ENCODE measurements around the gene SETD2.
"Not testable (repeated sequence)": the region's sequence is repeated elsewhere in the genome, so short reads cannot be mapped to it uniquely, and the experiment has no call there.

SETD2 gene

GRCh38 chr3:47026432-47026831, 137.5 kb downstream of the SETD2 start:
- DNase-seq, result not testable (repeated sequence)

DNA sequence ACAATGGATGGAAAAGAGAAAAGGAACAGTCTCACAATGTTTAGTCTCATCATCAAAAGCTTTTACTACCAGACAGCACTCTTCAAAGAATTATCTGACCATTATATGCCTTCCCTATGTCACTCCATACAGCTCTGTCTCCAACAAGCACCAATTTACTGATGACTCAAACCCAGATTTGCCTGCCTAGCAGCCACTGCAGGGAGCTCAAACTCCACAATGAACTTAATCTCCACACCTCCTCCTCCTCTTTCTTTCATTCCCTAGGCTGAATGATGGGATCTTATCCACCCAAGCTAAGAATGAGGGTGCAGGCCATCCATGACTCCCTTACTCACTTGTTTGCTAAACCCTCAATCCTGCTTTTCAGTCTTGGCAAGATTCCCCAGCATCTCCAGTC, 139.0 kb downstream of the SETD2 start:
- no peak for DNase-seq

DNA sequence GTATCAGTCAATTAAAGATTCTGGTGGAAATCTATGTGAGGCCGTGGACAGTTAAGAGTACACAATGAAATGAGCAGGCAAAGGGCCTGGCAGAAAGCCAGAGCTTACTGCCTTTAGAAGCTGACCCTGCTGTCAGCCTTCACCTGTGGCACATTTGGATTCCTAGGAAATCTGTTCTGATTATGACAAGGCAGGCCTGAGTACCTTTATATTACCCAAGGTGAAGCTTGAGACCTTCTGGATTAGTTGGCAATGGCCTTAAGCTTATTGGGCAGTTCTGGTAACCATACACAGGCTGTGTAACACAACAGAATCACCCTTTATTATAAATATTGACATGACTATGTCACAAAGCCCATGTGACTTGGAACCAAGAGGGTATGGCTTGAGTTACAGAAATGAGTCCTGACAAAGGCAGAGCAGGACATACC, 141.3 kb downstream of the SETD2 start:
- no peak for DNase-seq

GRCh38 chr3:47020311-47020710, 143.6 kb downstream of the SETD2 start:
- DNase-seq, result no peak

- DNase-seq, result no peak
Measured at GRCh38 chr3:47019201-47019600, 144.7 kb downstream of the SETD2 start.

DNA sequence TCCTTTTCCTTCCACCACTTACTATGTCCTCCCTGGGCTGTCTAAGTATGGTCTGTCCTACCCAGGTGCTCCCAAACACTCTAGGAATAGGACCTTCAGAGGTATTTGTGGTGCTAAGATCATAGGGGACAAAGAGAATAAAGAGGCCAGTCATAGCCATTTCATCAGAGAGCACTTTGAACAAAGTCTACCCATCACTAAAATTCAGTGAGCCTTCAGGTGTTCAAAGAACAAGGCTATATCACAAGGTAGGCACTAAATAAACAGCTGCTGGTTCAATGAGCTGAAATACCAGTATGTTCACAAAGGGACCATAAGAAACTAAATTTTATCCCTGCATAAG, 145.7 kb downstream of the SETD2 start:
- DNase-seq, result no peak

GRCh38 chr3:47017504-47018268, 146.2 kb downstream of the SETD2 start:
- DNase-seq, result no peak

DNA sequence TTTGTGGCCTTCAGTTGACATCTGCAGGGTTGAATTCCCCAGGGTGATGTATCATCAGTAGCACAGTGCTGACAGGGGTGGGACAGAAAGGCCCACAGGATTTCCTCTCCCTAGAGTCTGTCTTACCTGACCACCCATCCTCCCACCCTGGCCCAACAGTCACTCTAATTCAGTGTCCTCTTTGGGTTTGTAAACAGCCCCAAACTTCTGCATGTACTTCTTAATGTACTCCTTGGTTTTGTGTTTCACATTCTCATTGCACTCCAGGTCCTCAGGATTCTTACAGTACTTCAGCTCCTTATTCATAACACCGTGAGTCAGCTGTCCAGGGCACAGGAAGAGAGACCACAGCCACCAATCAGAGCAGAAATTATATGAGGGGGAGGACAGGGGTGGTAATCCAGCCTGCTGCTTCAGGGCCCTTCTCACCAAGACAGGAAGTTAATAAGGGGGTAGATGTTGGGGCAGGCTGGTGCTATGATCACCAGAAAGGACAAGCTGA, 146.9 kb downstream of the SETD2 start:
- DNase-seq, result peak; percentile 20 to 23

DNA sequence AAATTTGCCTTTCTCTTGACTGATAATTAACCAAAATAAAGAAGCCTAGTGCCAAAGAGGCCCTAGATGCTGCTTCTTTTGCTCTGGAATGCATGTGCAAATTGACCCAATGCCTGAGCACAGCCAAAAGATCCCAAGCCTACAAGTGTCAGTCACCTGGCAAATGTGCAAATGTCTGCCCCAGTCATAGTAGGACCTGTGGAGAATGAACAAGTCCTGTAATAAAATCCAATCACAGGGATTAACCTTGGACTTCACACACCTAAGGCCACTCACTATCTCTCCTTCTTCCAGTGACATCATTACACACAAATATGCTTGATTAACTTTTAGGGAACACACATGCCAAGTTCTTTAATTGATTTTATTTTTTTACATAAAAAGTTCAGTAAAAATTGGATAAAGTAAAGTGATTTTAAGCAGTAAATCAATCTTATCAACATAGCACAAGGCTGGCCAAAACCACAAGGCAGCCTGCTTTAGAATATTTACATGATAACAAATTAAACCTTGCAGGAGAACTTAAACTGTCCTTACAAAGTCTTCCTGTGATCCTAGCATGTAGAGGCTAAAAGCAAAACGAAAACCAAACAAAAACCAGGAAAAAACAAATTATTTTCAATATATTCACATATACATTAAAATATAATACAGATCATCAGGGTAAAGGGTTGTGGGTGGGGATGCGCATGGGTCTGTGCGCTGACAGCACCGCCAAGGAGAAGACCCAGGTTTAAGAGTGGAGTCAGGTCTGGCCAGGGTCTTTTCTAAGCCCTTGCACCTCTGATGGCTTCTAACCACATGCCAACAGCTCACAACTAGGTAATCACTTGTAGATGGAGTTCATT, 147.6 kb downstream of the SETD2 start:
- DNase-seq, result no peak

DNA sequence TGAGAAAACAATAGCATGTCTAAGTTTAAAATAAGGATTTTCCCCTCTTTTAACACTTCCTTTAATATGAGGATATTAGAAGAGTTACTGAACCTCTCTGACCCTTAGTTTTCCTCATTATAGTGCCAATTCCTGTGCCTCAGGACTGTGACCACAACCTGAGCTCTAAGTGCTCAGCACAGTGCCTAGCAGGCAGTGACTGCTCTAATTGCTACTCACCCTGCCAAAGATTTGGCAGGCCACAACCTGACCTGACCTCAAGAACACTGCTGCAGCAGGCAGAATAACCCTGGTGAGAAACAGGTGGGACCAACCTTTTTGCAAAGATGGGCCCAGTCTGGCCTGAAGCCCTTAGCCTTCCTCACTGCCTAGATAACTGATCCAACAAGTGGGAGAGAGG, 148.8 kb downstream of the SETD2 start:
- no peak for DNase-seq

DNA sequence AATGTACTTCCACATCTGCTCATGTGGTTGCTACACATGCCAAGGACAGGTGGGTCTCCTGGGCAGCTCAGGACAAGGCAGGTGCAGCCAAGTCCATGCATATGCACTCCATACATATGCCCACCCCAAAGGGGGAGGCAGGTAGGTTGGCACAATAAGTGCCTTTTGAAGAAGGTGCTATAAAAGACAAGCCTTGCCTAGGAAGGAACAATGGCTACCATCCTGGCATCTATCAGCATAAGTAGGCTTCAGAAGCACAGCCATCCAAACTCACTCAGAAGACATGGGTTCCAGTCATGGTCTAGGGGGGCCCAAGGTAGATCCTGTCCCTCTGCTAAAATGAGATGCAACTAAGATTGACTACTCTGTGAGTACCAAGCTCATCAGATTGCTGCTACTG, 149.9 kb downstream of the SETD2 start:
- DNase-seq, result no peak

DNA sequence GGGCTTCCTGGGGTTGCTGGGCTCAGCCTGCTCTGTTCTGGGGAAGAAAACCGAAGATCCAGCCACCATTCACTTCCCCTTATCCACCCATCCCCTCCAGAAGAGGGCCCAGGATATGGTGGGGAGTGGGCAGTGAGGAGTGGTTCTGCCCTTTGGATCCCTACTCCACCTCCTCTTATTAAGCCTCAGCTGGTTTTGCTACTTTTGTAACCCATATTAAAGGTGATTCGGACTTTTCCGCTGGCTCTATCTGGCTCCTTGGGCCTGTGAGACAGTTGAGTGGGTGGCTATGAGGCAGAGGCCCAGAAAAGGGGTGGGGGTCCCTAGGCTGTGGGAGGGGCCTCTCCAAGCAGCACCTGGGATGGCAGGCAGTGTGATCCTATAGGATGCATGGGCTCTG, 150.7 kb downstream of the SETD2 start:
- DNase-seq, result no peak

DNA sequence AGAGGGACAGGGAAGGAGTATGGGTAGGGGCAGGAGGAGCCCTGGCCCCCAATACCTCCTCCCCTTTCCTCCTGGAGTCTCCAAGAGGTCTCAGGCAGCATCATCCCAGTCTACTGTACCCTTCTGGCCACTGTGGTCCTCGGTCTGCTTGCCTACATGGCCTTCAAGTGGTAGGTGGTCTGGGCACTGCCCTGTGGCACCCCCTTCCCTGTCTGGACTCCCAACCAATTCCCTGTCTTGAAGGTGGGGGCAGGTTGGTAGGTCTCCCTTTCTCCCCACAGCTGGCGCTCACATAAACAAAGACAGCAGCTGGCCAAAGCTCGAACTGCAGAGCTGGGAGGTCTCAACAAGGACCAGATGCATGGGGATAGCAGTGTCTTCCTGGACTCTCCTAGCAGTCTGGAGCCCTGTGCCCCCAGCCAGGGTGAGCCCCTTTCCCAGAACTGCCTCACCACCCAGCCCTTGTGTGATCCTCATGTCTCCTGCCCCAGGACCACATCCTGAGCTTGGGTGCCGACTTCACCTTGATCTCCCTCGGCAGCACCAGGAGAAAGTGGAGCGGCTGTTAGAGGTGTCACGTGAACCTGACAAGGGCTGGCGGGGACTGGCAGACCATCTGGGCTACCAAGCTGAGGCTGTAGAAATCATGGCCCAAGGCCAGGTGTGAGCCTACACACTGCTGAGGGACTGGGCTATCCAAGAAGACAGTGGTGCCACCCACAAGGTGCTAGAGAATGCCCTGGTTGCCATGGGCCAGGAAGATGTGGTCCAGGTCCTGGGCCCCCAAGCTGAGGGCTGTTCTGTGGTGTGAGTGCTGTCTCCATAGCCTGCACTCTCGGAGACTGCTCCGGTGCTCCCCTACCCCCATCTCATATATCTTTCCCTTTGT, 151.3 kb downstream of the SETD2 start:
- DNase-seq, result no peak

GRCh38 chr3:47011371-47011770, 152.5 kb downstream of the SETD2 start:
- no peak for DNase-seq

DNA sequence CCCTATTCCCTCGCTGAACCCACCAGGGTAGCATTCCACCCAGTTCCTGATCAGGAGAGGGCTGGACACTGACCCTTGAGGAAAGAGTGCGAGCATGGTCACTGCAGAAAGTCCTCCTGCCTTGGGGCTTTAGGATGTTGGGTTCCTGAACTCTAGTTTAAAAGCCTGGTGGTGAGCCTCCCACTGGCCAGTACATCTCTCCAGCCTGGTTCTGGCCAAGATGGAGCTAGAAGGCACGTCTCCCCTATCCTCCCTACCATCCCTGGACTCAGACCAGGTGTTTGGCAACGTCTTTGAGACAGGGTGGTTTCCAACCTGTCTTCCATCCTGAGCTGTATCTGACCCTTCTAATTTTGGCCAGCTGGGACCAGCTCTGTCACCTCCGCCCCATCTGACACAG, 153.0 kb downstream of the SETD2 start:
- no peak for DNase-seq

DNA sequence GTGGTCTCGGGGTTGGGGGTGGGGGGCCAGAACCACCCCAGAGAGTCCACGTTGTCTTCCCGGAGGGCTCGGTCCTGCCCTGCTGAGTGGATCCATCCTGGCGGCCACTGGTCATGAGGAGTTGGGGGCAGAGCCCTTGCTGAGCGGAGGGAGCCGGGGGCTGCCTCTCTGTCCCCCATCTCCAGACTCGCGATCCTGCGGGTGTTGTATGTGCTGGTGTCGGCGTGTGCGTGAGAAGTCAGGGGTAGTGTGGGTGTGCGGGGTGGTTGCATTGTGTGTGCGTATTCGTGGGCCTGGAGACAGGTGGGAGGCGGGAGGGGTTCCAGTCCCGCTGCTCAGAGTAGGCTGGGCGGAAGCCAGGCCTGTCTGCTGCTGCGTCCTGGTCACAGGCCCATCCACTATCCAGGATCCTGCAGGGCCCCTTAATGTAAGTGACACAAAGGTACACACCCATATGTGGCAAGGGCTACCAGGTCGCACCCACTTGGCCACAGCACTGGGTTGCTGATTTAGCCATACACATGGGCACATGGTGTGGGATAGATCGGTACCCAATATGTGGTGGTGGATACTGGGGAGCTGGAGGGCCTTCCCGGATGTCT, 153.7 kb downstream of the SETD2 start:
- no peak for DNase-seq

DNA sequence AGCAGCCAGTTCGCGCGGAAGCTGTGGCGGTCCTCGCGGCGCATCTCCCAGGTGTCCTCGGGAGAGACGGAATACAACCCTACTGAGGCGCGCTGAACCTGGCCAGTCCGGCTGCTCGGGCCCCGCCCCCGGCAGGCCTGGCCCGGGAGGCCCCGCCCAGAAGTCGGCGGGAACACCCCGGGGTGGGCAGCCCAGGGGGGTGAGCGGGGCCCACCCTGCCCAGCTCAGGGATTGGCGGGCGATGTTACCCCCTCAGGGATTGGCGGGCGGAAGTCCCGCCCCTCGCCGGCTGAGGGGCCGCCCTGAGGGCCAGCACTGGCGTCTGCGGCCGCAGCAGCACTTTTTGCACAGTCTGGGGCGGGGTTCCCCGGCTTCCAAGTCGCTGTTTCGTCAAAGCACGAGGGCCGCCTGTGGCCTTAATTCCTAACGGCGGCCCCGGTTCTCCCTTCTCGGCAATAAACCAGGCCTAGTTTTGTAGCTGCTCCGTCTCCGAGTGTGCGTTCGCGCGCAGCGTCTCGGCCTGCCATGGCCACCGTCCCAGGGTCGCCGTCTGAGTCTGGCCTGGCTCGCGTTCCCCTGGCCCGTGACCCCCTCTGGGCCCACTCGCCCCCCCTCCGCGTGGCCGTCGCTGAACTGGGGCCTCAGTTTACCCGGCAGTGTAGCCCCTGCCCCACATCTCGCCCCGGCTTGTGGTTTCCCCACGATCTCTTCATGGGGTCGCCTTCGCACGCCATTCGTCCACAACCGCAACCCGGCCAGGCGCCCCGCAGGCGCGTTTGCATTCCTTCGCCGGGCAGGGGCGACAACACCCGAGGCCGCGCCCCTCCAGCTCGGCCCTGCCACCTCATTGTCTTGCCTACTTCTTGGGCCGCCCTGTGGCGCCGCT, 154.4 kb downstream of the SETD2 start:
- DNase-seq, result peak; percentile 77 to 91

- DNase-seq, result no peak
Measured at GRCh38 chr3:47008851-47009224, 155.1 kb downstream of the SETD2 start.

GRCh38 chr3:47008234-47008796, 155.6 kb downstream of the SETD2 start:
- no peak for DNase-seq

DNA sequence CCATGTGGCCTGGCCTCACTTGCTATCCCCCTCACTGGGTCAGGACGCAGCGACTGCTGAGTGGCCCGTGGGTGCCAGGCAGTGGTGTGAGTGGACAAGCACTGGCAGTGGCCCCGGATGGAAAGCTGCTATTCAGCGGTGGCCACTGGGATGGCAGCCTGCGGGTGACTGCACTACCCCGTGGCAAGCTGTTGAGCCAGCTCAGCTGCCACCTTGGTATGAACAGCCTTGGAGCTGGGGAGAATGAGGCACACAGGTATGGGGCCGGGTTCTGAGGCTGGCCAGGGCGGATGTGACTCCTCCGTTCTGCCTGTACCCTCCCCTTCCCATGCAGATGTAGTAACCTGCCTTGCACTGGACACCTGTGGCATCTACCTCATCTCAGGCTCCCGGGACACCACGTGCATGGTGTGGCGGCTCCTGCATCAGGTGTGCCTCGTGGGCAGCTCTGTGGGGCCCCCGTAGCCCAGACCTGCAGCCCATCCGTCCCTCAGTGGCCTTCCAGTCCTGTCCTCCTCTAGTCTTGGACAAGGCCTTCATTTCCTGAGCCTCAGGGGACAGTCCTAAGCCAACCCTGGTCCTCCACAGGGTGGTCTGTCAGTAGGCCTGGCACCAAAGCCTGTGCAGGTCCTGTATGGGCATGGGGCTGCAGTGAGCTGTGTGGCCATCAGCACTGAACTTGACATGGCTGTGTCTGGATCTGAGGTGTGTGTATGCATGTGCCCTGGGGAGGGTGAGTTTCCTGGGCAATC, 156.3 kb downstream of the SETD2 start:
- no peak for DNase-seq

DNA sequence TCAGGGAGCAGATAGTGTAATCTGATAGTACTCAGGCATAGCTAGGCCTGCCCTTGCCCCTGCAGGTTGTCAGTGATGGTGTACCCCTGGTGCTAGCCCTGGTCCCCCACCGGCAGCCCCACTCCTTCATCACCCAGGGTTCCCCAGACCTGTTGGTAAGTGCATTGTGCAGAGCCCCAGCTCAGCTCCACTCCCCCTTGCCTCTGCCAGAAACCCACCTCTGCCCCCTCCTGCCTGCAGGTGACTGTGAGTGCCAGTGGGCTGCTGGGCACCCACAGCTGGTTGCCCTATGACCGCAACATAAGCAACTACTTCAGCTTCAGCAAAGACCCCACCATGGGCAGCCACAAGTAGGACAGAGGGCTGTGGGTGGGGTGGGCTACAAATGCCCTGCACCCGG, 156.9 kb downstream of the SETD2 start:
- no peak for DNase-seq
